ENCODE data around the gene E2F2.
A peak's percentile ranks its signal among the peaks of the same experiment; 100 is the strongest.

The E2F2 gene

GRCh38 chr1:23562137-23562876 lies 31.3 kb upstream of the E2F2 start:
- DNase-seq: peak; percentile 69

- no peak for DNase-seq
Measured at GRCh38 chr1:23561813-23562100, 30.7 kb upstream of the E2F2 start.

DNA sequence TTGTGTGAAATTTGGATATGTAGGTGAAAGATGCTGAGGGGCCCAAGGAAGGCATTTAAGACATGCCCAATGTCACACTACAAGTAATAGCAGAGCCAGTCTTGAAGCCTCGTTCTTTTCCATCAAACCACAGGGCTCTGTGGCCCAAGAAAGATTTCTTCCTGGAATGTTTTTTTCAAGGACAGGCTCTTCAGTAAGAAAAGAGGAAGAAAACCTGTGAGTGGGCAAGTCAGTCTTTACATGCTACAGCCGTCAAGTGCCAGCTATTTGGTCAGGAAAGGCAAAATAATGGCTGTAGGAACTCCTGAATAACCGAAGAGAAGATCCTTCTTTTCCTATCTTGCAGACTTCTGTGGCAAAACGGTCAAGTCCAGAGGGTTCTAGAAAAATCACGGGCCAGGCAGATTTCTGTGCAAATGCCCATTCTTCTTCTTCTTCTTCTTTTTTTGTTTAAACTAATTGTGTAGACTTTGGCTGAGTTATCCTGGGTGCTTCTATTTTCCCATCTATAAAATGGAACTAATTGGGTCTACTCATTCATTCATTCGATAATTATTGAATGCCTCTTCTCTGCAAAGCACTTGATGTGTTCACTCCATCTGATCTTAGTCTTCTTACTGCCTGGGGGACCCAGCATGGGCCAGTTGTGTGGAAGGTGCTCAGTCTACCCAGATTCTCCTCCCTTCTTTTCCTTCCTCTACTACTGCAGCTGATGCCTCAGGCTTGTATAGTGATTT lies 30.2 kb upstream of the E2F2 start:
- no peak for DNase-seq

- DNase-seq: no peak
Measured at GRCh38 chr1:23559985-23560741, 29.1 kb upstream of the E2F2 start.

DNA sequence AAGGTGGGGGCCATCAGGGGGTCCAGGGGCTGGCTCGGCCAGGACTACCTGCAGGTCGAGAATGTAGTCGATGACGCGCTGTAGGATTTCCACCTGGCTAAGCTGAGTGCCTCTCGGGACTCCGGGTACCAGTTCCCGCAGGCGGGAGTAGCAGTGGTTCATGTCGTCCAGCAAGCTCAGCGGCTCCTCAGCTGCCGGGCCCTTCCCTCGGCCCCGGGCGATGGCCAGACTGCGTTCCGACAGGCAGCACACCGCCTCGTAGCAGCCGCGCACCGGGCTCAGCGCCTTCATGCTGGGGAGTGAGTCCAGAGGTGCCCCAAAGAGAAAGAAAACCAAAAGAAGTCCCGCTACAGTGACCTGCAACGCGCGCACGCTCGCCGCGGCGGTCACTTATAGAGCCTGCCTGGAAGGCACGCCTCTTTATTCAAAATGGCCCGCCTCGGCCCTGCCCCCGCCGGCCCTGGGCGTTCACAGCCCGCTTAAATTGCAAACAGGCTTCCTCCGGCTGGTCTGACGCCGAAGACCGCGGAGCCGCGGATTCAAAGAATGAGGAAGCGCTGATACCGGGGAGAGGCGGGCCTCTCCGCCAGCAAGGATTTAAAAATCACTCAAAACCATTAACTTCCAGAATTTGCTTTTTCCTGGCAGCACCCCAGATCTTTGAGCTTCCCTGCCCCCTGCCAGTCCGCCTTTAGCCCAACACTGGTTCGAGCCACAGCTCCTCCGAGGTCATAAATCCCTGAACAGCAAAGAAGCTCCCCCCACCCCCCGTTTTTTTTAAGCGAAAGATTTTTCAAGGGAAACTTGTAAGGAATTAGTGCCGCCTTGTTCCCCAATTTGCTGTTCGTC lies 28.3 kb upstream of the E2F2 start, which contains the start of gene ID3:
ID3 (minus strand) TSS at position 366 of the 849 bp plus-strand sequence; CDS start at position 291, 75 bp downstream.
- peak; percentile 88 for DNase-seq

- DNase-seq: no peak
Measured at GRCh38 chr1:23558872-23559135, 27.8 kb upstream of the E2F2 start.

DNA sequence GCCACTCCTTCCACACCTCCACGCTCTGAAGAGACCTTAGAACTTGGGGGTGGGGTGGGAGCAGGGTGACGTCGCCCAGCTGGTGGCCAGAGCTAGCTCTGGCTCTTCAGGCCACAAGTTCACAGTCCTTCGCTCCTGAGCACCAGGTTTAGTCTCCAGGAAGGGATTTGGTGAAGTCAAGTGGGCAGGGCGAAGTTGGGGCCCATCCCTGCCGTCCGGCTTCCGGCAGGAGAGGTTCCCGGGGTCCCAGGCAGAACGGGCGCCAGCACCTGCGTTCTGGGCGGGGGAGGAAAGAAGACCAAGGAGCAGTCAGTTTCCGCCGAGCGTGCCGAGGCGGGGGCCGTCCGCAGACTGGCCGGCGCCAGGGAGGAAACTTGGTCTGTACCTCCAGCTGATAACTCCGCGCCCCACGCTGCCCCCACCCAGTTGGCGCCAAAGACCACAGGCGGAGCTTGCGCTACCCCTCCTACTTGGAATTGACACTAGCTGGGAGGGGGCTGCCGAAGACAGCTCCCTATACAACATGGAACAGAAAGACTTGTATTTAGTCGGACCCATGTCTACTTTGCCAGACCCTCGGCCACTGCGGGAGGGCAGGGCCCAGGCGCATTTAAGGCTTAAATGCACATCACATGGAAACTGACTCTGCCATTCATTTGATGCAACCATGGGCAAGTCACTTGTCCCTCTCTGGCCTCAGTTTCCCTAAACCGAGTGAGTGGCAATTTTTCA lies 27.3 kb upstream of the E2F2 start:
- no peak for DNase-seq

DNA sequence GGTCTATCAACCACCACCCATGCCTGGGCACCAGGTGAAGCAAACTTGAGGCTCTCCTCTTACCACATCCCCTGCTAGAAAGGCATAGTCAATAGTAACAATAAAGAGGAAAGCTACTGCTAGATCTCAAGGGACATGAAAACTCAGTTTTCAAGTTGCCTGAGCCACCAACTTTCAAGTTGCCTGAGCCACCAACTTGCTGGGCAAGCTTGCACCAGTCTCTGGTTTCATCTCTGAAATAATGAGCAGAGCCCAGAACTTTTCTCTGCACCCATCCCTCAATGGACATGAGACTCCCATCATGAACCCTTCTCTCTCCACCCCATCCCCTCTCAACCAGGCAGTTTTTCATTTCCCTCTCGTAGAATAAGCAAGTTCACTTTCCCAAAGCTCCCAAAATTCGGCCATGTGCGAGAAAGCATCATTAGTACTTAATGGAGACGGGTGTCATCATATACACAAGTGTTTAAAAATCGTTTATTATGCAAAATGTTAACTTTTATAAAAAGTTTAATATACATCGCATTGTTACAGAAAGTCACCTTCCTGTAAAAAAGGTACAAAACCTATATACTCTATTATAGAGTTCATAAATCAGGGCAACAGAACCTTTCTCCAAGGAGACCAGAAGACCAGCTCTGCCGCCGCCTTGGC lies 26.6 kb upstream of the E2F2 start:
- no peak for DNase-seq

- no peak for DNase-seq
Measured at GRCh38 chr1:23556635-23557470, 25.8 kb upstream of the E2F2 start.

DNA sequence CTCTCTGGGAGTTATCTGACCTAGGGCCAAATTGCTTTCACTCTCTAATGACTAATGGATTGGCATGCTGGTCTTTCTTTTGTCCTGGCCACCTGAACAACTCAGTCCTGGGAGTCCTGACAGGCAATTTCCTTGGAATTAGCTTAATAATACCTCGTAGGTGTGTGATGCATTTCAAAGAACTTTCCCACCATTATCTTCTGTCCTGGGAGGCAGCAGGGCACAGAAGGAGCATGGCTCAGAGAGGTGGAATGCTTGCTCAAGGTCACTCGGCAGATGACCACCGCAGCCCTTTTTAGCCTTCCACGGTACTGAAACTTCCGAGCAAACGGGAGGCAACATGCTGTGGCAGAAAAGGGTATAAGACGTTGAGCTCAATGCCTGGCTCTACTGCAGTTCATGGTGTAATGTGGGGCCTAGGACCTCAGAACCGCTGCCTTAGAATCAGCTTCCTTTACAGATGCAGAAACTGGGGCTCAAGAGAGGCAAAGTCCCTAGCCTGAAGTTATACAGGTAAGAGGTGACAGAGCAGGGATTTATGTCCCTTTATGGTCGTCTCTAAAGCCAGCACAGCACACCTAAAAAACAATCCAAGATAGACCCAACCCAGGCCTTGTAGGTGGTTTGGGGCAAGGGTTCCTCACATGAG lies 25.1 kb upstream of the E2F2 start:
- no peak for DNase-seq

GRCh38 chr1:23555270-23555985 lies 24.4 kb upstream of the E2F2 start:
- no peak for DNase-seq

DNA sequence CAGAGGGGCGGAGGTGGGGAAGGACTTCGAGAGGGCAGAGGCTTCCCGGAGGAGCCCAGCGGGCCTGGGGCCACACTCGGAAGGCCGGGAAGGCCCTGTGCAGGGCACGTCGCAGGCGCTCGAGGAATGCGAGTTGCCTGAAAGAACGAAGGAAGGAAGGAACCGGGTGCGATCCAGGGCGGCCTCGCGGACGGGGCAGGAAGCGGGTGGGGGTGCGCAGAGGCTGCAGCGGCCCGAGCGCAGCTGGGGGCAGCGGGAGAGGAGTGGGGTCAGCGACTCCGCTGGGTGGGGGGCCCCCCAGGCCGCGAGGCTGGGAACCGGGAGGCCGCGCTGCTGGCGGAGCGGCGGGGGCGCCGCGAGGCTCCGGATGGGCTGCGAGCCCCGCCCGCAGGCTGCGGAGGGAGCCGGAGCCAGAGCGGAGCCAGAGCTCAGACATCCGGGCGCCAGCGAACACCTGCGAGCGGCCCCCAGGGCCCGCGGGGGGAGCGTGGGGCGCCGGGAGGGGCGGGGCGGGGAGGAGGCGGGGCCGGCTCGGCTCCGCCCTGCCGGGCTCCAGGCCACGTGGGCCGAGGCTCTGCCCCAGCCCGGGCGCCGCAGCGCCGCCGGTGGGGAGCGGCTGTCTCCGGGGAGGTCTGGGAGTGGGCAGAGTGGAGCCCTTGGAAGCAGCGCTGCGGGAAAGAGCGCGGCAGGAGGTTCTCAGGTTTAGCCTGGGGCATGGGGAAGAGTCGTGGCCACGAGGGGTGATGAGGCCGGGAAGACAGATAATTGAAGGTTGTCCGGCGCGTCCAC lies 23.6 kb upstream of the E2F2 start:
- DNase-seq: peak; percentile 38

GRCh38 chr1:23554127-23554480 lies 23.1 kb upstream of the E2F2 start:
- no peak for DNase-seq

DNA sequence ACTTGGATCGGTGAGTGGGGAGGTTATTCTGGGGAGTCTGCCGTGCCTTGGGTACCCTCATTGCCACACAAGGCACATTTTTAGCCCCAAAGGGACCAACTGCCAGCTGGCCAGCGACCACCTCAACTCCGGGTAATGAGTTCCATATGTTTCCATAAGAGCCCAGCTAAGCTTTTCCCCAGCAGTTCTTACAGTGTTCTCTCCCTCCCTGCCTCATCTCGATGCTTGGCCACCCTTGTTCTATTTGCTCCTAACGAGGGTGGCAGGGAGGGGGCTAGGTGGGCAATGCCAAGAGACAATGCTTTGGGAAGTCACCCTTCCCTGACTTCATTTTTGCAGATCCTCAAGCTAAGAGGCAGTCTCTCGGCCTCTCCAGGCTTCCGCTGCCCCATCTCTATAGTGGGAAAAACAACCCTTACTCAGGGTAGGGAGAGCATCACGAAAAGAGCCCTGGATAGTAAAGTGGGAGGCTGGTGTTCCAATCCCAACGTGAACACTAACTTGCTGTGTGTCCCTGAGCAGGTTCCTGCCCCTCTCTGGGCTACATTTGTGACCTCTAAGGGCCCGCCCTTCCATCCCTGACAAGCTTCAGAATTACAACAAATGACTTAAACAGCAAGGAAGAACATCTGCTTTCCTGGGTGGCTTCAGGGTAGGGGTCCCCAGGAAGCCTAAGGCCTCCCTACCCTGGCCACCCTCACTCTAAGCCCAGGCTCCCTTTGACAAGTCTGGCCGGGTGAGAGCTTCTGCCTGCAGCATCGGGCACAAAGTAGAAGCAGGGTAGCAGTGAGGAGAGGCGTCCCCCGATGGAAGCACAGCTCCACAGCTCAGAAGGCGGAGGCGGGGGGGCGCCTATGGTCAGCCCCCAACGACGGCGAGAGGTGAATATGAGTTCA lies 22.4 kb upstream of the E2F2 start:
- DNase-seq: no peak

GRCh38 chr1:23551849-23552248 lies 20.8 kb upstream of the E2F2 start:
- no peak for DNase-seq

GRCh38 chr1:23548704-23549143 lies 17.7 kb upstream of the E2F2 start:
- no peak for DNase-seq

DNA sequence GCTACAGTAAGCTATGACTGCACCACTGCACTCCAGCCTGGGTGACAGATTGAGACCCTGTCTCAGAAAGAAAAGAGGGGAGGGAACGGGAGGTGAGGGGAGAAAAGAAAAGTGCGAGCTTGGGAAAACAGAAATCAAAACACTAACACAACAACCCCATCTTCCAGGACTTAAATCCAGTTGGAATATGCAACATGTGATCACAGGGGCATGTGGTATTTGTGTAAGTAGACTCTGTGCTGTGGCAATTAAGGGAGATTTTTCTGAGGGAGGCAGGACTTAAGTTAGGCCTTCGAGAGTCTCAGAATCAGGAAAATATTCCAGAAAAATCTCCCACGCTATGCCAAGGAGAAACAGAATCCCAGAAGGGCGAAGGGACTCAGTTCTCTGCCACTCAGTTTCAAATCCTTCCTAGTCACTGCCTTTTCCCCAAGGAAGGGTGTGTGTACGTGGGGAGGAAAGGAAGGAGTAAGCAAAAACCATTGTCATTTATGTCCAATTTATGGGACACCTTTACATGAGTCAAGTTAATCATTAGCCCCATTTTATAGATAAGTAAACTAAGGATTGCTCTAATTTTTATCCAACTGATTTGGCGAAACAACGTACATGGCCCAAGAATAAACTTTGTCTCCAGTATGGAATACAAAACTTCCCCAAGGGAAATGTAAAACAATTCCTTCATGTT lies 16.0 kb upstream of the E2F2 start:
- no peak for DNase-seq
